H9 (cell line): Measurements from ENCODE around the gene ORM2. TPM values are rescaled to one million over a fixed set of nuclear protein-coding genes. Genes with fewer than 3 reads are reported as not detected.

Experiments used
- DNase-seq: peaks from one replicate; pipeline ENCODE4 v3.0.0-alpha.2; 2017
- H2AFZ ChIP-seq: one replicate; pipeline ENCODE4 v1.6.1; 2013; ENCODE audit warnings: mild to moderate bottlenecking, low read length, control low read depth, moderate library complexity
- H2AK5ac ChIP-seq: 2 replicates; pipeline ENCODE4 v1.6.1; 2013; ENCODE audit warnings: low read length, control low read depth, mixed read lengths; ENCODE audit not compliant: insufficient read length
- H2BK120ac ChIP-seq: one replicate; pipeline ENCODE4 v1.6.1; 2013; ENCODE audit warnings: low read depth, mild to moderate bottlenecking, low read length, control low read depth, inconsistent platforms; ENCODE audit not compliant: poor library complexity, severe bottlenecking
- H2BK12ac ChIP-seq: 2 replicates; pipeline ENCODE4 v1.6.1; 2013; ENCODE audit warnings: low read length, control low read depth, mixed read lengths, low read depth; ENCODE audit not compliant: insufficient read length
- H2BK15ac ChIP-seq: 2 replicates; pipeline ENCODE4 v1.6.1; 2013; ENCODE audit warnings: low read depth, low read length, control low read depth
- H2BK20ac ChIP-seq: one replicate; pipeline ENCODE4 v1.6.1; 2013; ENCODE audit warnings: low read depth, mild to moderate bottlenecking, low read length, control low read depth, inconsistent platforms; ENCODE audit not compliant: poor library complexity, severe bottlenecking
- H2BK5ac ChIP-seq: 2 replicates; pipeline ENCODE4 v1.6.1; 2013; ENCODE audit warnings: low read length, control low read depth, mixed read lengths; ENCODE audit not compliant: insufficient read length
- H3K14ac ChIP-seq: 2 replicates; pipeline ENCODE4 v1.6.1; 2013; ENCODE audit warnings: low read length, control low read depth; ENCODE audit not compliant: insufficient read depth
- H3K18ac ChIP-seq: 2 replicates; pipeline ENCODE4 v1.6.1; 2013; ENCODE audit warnings: low read depth, mild to moderate bottlenecking, mixed read lengths, low read length, control low read depth; ENCODE audit not compliant: insufficient read length
- H3K23ac ChIP-seq: 2 replicates; pipeline ENCODE4 v1.6.1; 2013; ENCODE audit warnings: low read length, control low read depth, mixed read lengths, low read depth; ENCODE audit not compliant: insufficient read length
- H3K23me2 ChIP-seq: 2 replicates; pipeline ENCODE4 v1.6.1; 2013; ENCODE audit warnings: low read depth, mild to moderate bottlenecking, mixed read lengths, low read length, control low read depth; ENCODE audit not compliant: insufficient read length, poor library complexity, severe bottlenecking
- H3K27ac ChIP-seq: 2 replicates; pipeline ENCODE4 v1.5.1; 2013; ENCODE audit warnings: low read length, control low read depth, mixed read lengths, low read depth; ENCODE audit not compliant: insufficient read length
- H3K27me3 ChIP-seq: 2 replicates; pipeline ENCODE4 v1.6.1; 2013; ENCODE audit warnings: low read length, control low read depth, inconsistent platforms; ENCODE audit not compliant: insufficient read depth
- H3K4ac ChIP-seq: 2 replicates; pipeline ENCODE4 v1.6.1; 2013; ENCODE audit warnings: low read depth, mild to moderate bottlenecking, control low read depth, inconsistent platforms, low read length, moderate library complexity
- H3K4me1 ChIP-seq: 2 replicates; pipeline ENCODE4 v1.6.1; 2013; ENCODE audit warnings: low read length, control low read depth, inconsistent platforms; ENCODE audit not compliant: insufficient read depth
- H3K4me2 ChIP-seq: 2 replicates; pipeline ENCODE4 v1.6.1; 2013; ENCODE audit warnings: low read length, control low read depth, mixed read lengths; ENCODE audit not compliant: insufficient read length, insufficient read depth
- H3K56ac ChIP-seq: 2 replicates; pipeline ENCODE4 v1.6.1; 2013; ENCODE audit warnings: low read depth, mild to moderate bottlenecking, mixed read lengths, low read length, control low read depth; ENCODE audit not compliant: insufficient read length
- H3K79me1 ChIP-seq: 2 replicates; pipeline ENCODE4 v1.6.1; 2013; ENCODE audit warnings: low read depth, mild to moderate bottlenecking, moderate library complexity, low read length, control low read depth, inconsistent platforms; ENCODE audit not compliant: insufficient read depth, poor library complexity, severe bottlenecking
- H3K79me2 ChIP-seq: 2 replicates; pipeline ENCODE4 v1.6.1; 2013; ENCODE audit warnings: low read length, control low read depth, inconsistent platforms; ENCODE audit not compliant: insufficient read depth
- H3K9ac ChIP-seq: 2 replicates; pipeline ENCODE4 v1.6.1; 2013; ENCODE audit warnings: low read length, control low read depth, mixed read lengths; ENCODE audit not compliant: insufficient read length; ENCODE audit errors: extremely low read depth
- H3K9me3 ChIP-seq: one replicate; pipeline ENCODE4 v1.6.1; 2013; ENCODE audit warnings: low read depth, low read length, inconsistent platforms; ENCODE audit not compliant: control insufficient read depth
- H3T11ph ChIP-seq: one replicate; pipeline ENCODE4 v1.6.1; 2013; ENCODE audit warnings: mild to moderate bottlenecking, low read length, control low read depth, inconsistent platforms
- H4K20me1 ChIP-seq: one replicate; pipeline ENCODE4 v1.6.1; 2013; ENCODE audit not compliant: control insufficient read depth, insufficient read length, insufficient read depth
- H4K5ac ChIP-seq: 2 replicates; pipeline ENCODE4 v1.6.1; 2013; ENCODE audit warnings: low read depth, mild to moderate bottlenecking, mixed read lengths, low read length, control low read depth; ENCODE audit not compliant: insufficient read length
- H4K8ac ChIP-seq: replicated peaks from 2 replicates; pipeline ENCODE4 v1.6.1; 2013; ENCODE audit warnings: low read length, control low read depth, mixed read lengths, low read depth; ENCODE audit not compliant: insufficient read length
- H4K91ac ChIP-seq: 2 replicates; pipeline ENCODE4 v1.6.1; 2013; ENCODE audit warnings: low read depth, mild to moderate bottlenecking, moderate library complexity, mixed read lengths, low read length, control low read depth; ENCODE audit not compliant: insufficient read length
- H3K27ac Mint-ChIP-seq, 3 experiments: 2 replicates in 2 of 3; 3 replicates in 1 of 3; pipeline ENCODE4 v1.8.0; 2020 to 2021; ENCODE audit warnings: mixed read lengths in 3 of 3, mild to moderate bottlenecking in 1 of 3, moderate library complexity in 1 of 3
- H3K27me3 Mint-ChIP-seq: 2 replicates; pipeline ENCODE4 v1.8.0; 2021; ENCODE audit warnings: low read depth, mild to moderate bottlenecking, moderate library complexity, mixed read lengths
- H3K36me3 Mint-ChIP-seq, 3 experiments: 2 replicates in 2 of 3; 3 replicates in 1 of 3; pipeline ENCODE4 v1.8.0; 2020 to 2021; ENCODE audit warnings: low read depth in 3 of 3, mixed read lengths in 3 of 3; ENCODE audit not compliant: insufficient read depth in 1 of 3
- H3K4me1 Mint-ChIP-seq, 2 experiments: 2 replicates each; pipeline ENCODE4 v1.8.0; 2020; ENCODE audit warnings: mixed read lengths in 2 of 2
- H3K4me3 Mint-ChIP-seq, 2 experiments: 2 replicates in 1 of 2; 3 replicates in 1 of 2; pipeline ENCODE4 v1.8.0; 2020 to 2021; ENCODE audit warnings: mild to moderate bottlenecking in 2 of 2, mixed read lengths in 2 of 2, moderate library complexity in 1 of 2
- H3K9me3 Mint-ChIP-seq, 2 experiments: 2 replicates in 1 of 2; 3 replicates in 1 of 2; pipeline ENCODE4 v1.8.0; 2020; ENCODE audit warnings: mild to moderate bottlenecking in 2 of 2, mixed read lengths in 2 of 2, moderate library complexity in 1 of 2
- WGBS: extraction: QIAGEN DNeasy Blood & Tissue Kit; methylation state at CpG from one replicate; pipeline ENCODE4 v1.1.7; 2013; ENCODE audit warnings: missing lambda C conversion rate, low lambda C conversion rate, mixed read lengths; ENCODE audit not compliant: insufficient read length; ENCODE audit errors: extremely low coverage; 5-methylcytosine and 5-hydroxymethylcytosine counted together
- total RNA-seq: library from RNA; stranded (reverse); gene quantifications from 2 replicates; pipeline ENCODE4 v1.2.1, GENCODE V29; 2021
- TF ChIP-seq, protein P1 (sequence below): fragments of 200-600 bp; sonication (generic); conservative IDR thresholded peaks from 3 replicates; pipeline ENCODE4 v1.8.0; 2021; ENCODE audit warnings: antibody characterized with exemption, mild to moderate bottlenecking

The ORM2 gene
- total RNA-seq, 1 experiment from 2014 or later: 1.2 TPM

DNA sequence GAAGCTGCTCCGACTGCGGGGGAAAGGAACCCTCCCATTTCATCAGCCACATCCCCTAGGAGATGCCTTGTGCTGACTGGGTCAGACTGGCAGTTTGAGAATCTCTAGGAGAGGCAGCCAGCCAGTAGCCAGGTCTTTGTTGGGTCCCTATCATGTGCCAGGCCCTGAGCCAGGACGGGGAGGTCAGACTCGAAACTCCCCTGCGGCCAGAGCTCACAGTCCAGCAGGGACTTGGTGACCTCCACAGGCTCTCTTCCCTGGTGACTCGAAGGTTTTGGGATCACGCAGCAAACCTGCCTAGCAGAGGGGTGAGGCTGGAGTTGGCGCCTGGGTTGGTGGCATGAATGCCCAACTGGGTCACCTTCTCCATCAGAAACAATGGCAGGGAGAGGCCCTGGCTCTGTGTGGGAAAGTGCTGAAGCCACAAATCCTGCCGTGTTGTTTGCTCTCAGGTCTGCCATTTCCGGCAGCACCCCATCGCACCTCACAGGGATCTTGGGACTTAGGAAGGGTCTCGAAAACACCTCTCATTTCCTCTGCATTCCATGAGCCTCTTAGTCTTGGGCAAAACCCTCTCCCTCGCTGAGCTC is 21.2 kb upstream of the ORM2 start:
- H4K20me1 ChIP-seq: no peaks in the 10 kb centered on the region
- H3K27me3 ChIP-seq: no peaks in the 10 kb centered on the region
- H3K18ac ChIP-seq: no peak overlapping the region
- no peaks in the 10 kb centered on the region for H3K79me2 ChIP-seq
- TF ChIP-seq, protein P1, sequence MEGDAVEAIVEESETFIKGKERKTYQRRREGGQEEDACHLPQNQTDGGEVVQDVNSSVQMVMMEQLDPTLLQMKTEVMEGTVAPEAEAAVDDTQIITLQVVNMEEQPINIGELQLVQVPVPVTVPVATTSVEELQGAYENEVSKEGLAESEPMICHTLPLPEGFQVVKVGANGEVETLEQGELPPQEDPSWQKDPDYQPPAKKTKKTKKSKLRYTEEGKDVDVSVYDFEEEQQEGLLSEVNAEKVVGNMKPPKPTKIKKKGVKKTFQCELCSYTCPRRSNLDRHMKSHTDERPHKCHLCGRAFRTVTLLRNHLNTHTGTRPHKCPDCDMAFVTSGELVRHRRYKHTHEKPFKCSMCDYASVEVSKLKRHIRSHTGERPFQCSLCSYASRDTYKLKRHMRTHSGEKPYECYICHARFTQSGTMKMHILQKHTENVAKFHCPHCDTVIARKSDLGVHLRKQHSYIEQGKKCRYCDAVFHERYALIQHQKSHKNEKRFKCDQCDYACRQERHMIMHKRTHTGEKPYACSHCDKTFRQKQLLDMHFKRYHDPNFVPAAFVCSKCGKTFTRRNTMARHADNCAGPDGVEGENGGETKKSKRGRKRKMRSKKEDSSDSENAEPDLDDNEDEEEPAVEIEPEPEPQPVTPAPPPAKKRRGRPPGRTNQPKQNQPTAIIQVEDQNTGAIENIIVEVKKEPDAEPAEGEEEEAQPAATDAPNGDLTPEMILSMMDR: no peak
- no peak overlapping the region for H2BK15ac ChIP-seq
- no peak overlapping the region for H3K27ac Mint-ChIP-seq
- no peak overlapping the region for H3T11ph ChIP-seq
- peaks cover 0 to 7% (median 0%) of the 10 kb centered on the region in 3 experiments; a peak in 3 of 7 replicates for H3K36me3 Mint-ChIP-seq
- no peak overlapping the region for H3K4me2 ChIP-seq
- H3K79me1 ChIP-seq: no peaks in the 10 kb centered on the region
- H4K91ac ChIP-seq: no peak overlapping the region
- H3K9me3 Mint-ChIP-seq: no peaks in the 10 kb centered on the region
- peaks cover 4 to 7% of the 10 kb centered on the region in 2 experiments; a peak in 3 of 4 replicates for H3K4me1 Mint-ChIP-seq
- no peak overlapping the region for H3K9ac ChIP-seq
- H2AFZ ChIP-seq: no peak overlapping the region
- WGBS: no CpG with 5 or more reads among the region's 13 CpGs
- H3K56ac ChIP-seq: no peak overlapping the region
- H3K27me3 Mint-ChIP-seq: no peaks in the 10 kb centered on the region
- H3K27ac ChIP-seq: no peak overlapping the region
- no peaks in the 10 kb centered on the region for H3K23me2 ChIP-seq
- H2AK5ac ChIP-seq: no peak overlapping the region
- no peak overlapping the region for H3K23ac ChIP-seq
- no peak overlapping the region for H3K4ac ChIP-seq
- no peak overlapping the region for H2BK12ac ChIP-seq
- H4K5ac ChIP-seq: no peak overlapping the region
- no peak overlapping the region for H2BK5ac ChIP-seq
- H3K4me1 ChIP-seq: no peaks in the 10 kb centered on the region
- no peak overlapping the region; the same call in 1 of the 2 replicates for H3K14ac ChIP-seq
- no peak overlapping the region for H2BK20ac ChIP-seq
- no peaks in the 10 kb centered on the region for H3K9me3 ChIP-seq
- H2BK120ac ChIP-seq: no peak overlapping the region
- DNase-seq: no peak
- no peak overlapping the region for H3K4me3 Mint-ChIP-seq
- H4K8ac ChIP-seq: no peak overlapping the region
